Cardiac muscle cell (in vitro differentiated cells and primary cell): ENCODE data around the gene PTCD1. TPM values are rescaled to one million over a fixed set of nuclear protein-coding genes. Genes with fewer than 3 reads are reported as not detected.

ENCODE experiments used
- DNase-seq, 2 donors: peaks; one replicate each; pipeline versions ENCODE4 v3.0.0 to v3.0.0-alpha.2; 2010 to 2017; ENCODE audit warnings: low read depth in 1 of 2, low spot score in 1 of 2
- H3K27ac ChIP-seq: fragments of 200-600 bp; sonication (generic); 2 replicates; pipeline ENCODE4 v1.5.1; 2016
- H3K27me3 ChIP-seq: fragments of 200-600 bp; sonication (generic); 2 replicates; pipeline ENCODE4 v1.6.0; 2016; ENCODE audit warnings: control low read depth
- H3K36me3 ChIP-seq: fragments of 200-600 bp; sonication (generic); 2 replicates; pipeline ENCODE4 v1.5.1; 2016; ENCODE audit warnings: control low read depth
- H3K4me1 ChIP-seq: fragments of 200-600 bp; sonication (generic); 2 replicates; pipeline ENCODE4 v1.8.1; 2017; ENCODE audit warnings: low read depth, mild to moderate bottlenecking, mixed run types
- H3K4me3 ChIP-seq: fragments of 200-600 bp; sonication (generic); 2 replicates; pipeline ENCODE4 v1.5.1; 2016; ENCODE audit warnings: mild to moderate bottlenecking
- H3K9me3 ChIP-seq: fragments of 200-600 bp; sonication (generic); 2 replicates; pipeline ENCODE4 v1.5.1; 2017; ENCODE audit warnings: low read depth, mild to moderate bottlenecking, control low read depth
- polyA plus RNA-seq: library from polyadenylated mRNA; unstranded; fragments of >200 nt; fragmentation: Nextera tagmentation; extraction: Ambion mirVana; gene quantifications from 2 replicates; pipeline ENCODE4 v1.2.1, GENCODE V29; 2016
- total RNA-seq: library from RNA; depleted of rRNA; stranded (reverse); fragments of >200 nt; gene quantifications from 2 replicates; pipeline ENCODE4 v1.2.3, GENCODE V29; 2016
- TF ChIP-seq, protein P1 (sequence below): IDR thresholded peaks from 2 replicates; pipeline ENCODE4 v1.5.1; 2012; ENCODE audit warnings: low read depth, mild to moderate bottlenecking, low read length

Gene PTCD1
- total and polyA plus RNA-seq, 2 experiments from 2014 or later = 6.1 to 27.9 TPM

DNA sequence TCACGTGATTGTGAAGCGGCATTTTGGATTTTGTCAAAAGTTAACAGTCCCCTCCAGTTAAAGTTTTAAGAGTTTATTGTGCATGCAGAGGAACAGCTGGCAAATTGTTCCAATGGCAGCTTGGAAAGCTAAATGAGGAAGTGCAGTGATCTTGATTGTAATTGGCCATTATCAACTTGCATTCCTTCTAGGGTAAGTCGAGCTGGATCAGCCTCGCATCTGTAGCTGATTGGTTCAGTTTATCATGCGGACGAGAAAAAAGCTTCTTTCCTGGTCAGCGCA is 34.7 kb upstream of the PTCD1 start:
- H3K36me3 ChIP-seq = no peaks in the 10 kb centered on the region
- peak; percentile 52 to 81 for DNase-seq
- H3K4me3 ChIP-seq = peak overlapping the region; percentile 97
- H3K27ac ChIP-seq = peak overlapping the region; percentile 96
- H3K9me3 ChIP-seq = no peaks in the 10 kb centered on the region
- TF ChIP-seq, protein P1, sequence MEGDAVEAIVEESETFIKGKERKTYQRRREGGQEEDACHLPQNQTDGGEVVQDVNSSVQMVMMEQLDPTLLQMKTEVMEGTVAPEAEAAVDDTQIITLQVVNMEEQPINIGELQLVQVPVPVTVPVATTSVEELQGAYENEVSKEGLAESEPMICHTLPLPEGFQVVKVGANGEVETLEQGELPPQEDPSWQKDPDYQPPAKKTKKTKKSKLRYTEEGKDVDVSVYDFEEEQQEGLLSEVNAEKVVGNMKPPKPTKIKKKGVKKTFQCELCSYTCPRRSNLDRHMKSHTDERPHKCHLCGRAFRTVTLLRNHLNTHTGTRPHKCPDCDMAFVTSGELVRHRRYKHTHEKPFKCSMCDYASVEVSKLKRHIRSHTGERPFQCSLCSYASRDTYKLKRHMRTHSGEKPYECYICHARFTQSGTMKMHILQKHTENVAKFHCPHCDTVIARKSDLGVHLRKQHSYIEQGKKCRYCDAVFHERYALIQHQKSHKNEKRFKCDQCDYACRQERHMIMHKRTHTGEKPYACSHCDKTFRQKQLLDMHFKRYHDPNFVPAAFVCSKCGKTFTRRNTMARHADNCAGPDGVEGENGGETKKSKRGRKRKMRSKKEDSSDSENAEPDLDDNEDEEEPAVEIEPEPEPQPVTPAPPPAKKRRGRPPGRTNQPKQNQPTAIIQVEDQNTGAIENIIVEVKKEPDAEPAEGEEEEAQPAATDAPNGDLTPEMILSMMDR = no peak
- peaks cover 6% of the 10 kb centered on the region for H3K4me1 ChIP-seq
- no peaks in the 10 kb centered on the region for H3K27me3 ChIP-seq

DNA sequence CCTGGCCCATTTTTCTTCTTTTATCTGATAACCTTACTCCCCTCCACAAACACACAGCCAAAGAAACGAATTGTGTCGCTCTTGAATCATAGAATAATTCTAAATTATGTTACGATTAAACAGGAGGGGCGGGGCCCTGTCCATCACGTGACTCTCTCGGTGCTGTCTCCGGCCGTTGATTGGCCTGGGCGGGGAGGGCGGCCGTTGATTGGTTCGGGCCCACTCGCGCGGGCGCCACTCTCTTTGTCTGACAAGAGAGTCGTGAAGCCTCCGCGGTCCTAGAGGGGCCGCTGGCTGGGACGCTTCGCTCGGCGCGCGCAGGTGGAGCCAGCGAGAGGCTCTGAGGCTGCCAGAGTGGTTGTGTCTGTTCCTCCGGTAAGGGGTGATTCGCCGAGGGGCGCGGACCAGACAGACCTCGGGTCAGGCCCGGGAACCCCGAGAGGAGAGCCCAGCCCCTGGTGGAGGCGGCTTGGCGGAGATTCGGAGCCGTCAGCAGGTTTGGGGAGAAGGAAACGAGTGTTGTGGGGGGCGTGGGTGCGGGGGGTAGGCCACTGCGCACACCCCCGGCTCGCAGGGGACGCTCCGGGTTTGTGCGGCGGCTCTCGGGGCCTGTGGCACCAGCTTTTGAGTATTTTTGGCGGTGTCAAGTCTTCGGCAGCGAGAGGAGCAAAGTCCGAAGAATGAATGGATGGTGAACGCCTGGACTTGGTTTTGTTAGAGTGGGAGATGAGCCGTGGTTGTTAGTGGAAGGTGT is 34.1 kb upstream of the PTCD1 start, which contains the start of gene ZNF789:
ZNF789 (plus strand) TSS at position 330 of the 754 bp plus-strand sequence. CDS start 3,567 bp downstream, outside the sequence.
- peaks cover 6% of the 10 kb centered on the region for H3K4me1 ChIP-seq
- peak within 1 kb of the TSS; percentile 97 for H3K4me3 ChIP-seq
- H3K27ac ChIP-seq = peak within 1 kb of the TSS; percentile 96
- DNase-seq = peak; percentile 97 to 98
- H3K27me3 ChIP-seq = no peaks in the 10 kb centered on the region
- TF ChIP-seq, protein P1 = peak; percentile 5
- no peaks in the 10 kb centered on the region for H3K36me3 ChIP-seq
- no peaks in the 10 kb centered on the region for H3K9me3 ChIP-seq

DNA sequence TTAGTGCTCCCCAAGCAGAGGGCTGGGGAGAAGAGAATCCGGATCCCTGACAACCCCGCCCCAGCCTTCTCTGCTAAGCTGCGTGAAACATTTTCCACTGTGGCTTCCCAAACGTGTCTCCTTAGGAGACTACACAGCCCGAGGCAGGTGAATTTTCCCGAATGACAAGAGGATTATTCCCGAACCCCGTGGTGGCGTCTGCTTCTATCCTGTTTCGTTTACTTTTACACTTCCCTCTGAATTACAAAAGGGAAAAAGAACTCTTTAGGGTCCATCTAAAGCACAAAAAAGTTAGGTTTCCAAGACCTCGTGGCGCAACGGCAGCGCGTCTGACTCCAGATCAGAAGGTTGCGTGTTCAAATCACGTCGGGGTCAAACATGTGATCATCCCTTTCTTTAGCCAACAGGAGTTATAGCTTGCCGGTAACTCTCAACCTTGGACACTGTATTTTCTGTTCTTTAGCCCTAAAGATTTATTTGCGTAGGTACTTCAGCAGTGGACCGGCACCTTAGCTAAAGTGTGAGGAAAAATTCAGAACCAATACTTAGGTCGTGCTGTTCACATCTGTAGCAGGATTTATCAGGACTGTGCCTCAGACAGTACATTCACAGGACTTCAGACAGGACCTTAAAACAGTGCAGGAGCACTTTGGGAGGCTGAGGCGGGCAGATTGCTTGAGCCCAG is 30.9 kb upstream of the PTCD1 start:
- peaks cover 11% of the 10 kb centered on the region for H3K4me1 ChIP-seq
- H3K27me3 ChIP-seq = no peaks in the 10 kb centered on the region
- no peak overlapping the region for H3K4me3 ChIP-seq
- H3K9me3 ChIP-seq = no peaks in the 10 kb centered on the region
- TF ChIP-seq, protein P1 = no peak
- H3K36me3 ChIP-seq = no peaks in the 10 kb centered on the region
- no peak overlapping the region for H3K27ac ChIP-seq
- DNase-seq = no peak

DNA sequence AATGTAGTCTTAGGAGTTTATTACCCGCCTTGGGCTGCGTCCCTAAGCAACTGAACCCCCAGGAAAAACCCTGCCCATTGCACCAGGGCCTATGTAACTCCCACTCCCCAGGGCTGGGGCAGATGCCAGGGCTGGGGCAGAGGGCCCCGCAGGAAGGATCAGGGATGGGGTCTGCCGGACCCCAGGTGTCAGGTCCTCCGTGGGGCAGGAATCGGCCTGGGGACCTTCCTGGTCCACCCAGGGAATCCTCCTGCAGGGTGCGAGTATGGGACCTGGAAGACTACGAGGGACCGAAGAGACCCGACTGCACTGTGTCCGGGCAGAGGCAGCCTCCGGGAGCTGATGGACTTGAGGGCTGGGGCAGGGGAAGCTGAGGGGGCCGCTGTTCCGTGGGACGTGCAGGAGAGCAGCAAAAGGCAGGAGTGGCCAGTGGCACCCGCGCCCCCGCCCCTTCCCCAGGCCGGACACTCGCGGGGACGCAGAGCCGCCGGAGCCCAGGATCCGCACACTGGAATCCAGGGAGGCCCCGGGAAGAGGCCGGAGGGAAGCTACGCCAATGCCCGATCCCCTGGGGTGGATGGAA is 29.8 kb upstream of the PTCD1 start:
- no peak for DNase-seq
- peaks cover 7% of the 10 kb centered on the region for H3K4me1 ChIP-seq
- no peaks in the 10 kb centered on the region for H3K9me3 ChIP-seq
- TF ChIP-seq, protein P1 = no peak
- no peaks in the 10 kb centered on the region for H3K27me3 ChIP-seq
- no peak overlapping the region for H3K4me3 ChIP-seq
- H3K27ac ChIP-seq = no peak overlapping the region
- H3K36me3 ChIP-seq = no peaks in the 10 kb centered on the region

DNA sequence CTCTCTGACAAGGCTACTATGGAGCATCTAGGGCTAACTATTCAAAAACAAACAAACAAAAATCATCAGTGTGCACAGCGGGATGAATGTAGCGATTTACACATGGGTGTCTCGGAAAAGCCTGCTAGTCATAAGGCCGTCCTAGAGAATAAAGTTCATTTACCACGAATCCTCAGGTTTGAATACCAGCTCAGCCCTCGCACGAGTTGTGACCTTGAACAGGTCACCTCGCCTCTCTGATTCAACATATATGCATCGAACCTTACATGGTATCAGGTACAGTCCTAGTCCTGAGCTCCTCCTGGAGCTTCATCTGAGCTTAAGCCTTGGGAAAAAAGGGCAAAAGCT is 26.8 kb upstream of the PTCD1 start:
- Histone ChIP-seq H3K36me3 (no peaks in the 10 kb centered on the region), H3K4me1 (peaks cover 8% of the 10 kb centered on the region), H3K27me3 (no peaks in the 10 kb centered on the region), H3K4me3 (peak overlapping the region; percentile 58), H3K27ac (peak overlapping the region; percentile 94), H3K9me3 (no peaks in the 10 kb centered on the region)
- DNase-seq = no peak
- TF ChIP-seq, protein P1 = no peak
